ENCODE data around the gene BAHCC1. TPM values are rescaled to one million over a fixed set of nuclear protein-coding genes. Genes with fewer than 3 reads are reported as not detected.

The BAHCC1 gene
- total and polyA plus RNA-seq, 9 of the 15 experiments (the other 6 are each of a cell fraction or from before 2014, with no cell fraction given) = 0.14 to 26.9 (median 5.0) TPM

GRCh38 chr17:81476097-81476496 is 80.8 kb downstream of the BAHCC1 start:
- DNase-seq (ENCODE audit: extremely low read depth in 1 of 4, low spot score in 3 of 4) = no peak
- ATAC-seq = no peak
- Histone ChIP-seq H3K79me2 (ENCODE audit: control insufficient read depth, insufficient read depth, low read length) (no peaks in the 10 kb centered on the region; the same call in 2 of the 3 replicates), H3K27ac (ENCODE audit: extremely low read depth, low read depth, low read length) (no peak overlapping the region), H3K9ac (ENCODE audit: insufficient read depth in 1 of 2, low read depth in 2 of 2, low read length in 2 of 2) (peak overlapping the region in 1 of 2 experiments; percentile 75; a peak in 1 of 4 replicates), H3K4me3 (no peak overlapping the region), H2AFZ (ENCODE audit: low read depth, low read length) (no peak overlapping the region), H3K4me2 (ENCODE audit: insufficient read depth, low read length) (no peak overlapping the region), H3K9me1 (ENCODE audit: control insufficient read depth, insufficient read depth, low read length) (no peaks in the 10 kb centered on the region), H3K9me3 (replicated peaks; ENCODE audit: control insufficient read depth, insufficient read depth, low read depth, low read length) (no peaks in the 10 kb centered on the region), H3K36me3 (ENCODE audit: control insufficient read depth, insufficient read depth, low read length) (no peaks in the 10 kb centered on the region), H3K4me1 (replicated peaks in 1 of 2; ENCODE audit: control insufficient read depth in 2 of 2, insufficient read depth in 2 of 2, low read length in 2 of 2) (peaks cover 17 to 55% of the 10 kb centered on the region in 2 experiments), H3K27me3 (ENCODE audit: control insufficient read depth in 2 of 2, insufficient read depth in 2 of 2, low read length in 2 of 2) (no peaks in the 10 kb centered on the region), H4K20me1 (replicated peaks; ENCODE audit: control insufficient read depth, insufficient read depth, low read length) (no peaks in the 10 kb centered on the region)
- TF ChIP-seq MECOM (CRISPR knock-in tag; IDR thresholded peaks at IDR 0.05) = no peak
- TF ChIP-seq, protein P1, sequence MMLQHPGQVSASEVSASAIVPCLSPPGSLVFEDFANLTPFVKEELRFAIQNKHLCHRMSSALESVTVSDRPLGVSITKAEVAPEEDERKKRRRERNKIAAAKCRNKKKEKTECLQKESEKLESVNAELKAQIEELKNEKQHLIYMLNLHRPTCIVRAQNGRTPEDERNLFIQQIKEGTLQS (IDR thresholded peaks at IDR 0.05) = 0 out of 2 replicates have a peak, but pooled peaks have one; percentile 18
- TF ChIP-seq, protein P1 (CRISPR knock-in tag; conservative IDR thresholded peaks at IDR 0.05) = no peak
- CTCF ChIA-PET (ENCODE audit: low intra/inter-chr PET ratio) = no interaction called here
- no peak for FAIRE-seq
- intact Hi-C loops (cut with micrococcal nuclease) = no loop called here
- in situ Hi-C loops (cut with MboI) = no loop called here
- POLR2A ChIA-PET = no interaction called here
- 75% methylated on average over 7 of the region's 7 CpGs for WGBS (ENCODE audit: insufficient coverage, low coverage, missing lambda C conversion rate)
- no TSS peak for BruUV-seq (replicated peaks)

GRCh38 chr17:81476635-81477034 is 81.4 kb downstream of the BAHCC1 start:
- H3K9me1 ChIP-seq (ENCODE audit: control insufficient read depth, insufficient read depth, low read length) = no peaks in the 10 kb centered on the region
- TF ChIP-seq JUNB (CRISPR knock-in tag; conservative IDR thresholded peaks at IDR 0.05) = no peak
- 0 out of 2 replicates have a peak, but pooled peaks have one; percentile 38 for TF ChIP-seq MAX (CRISPR knock-in tag; IDR thresholded peaks at IDR 0.05)
- peak; percentile 86 for TF ChIP-seq HLTF (IDR thresholded peaks at IDR 0.05)
- TF ChIP-seq TCF7L2 (IDR thresholded peaks at IDR 0.05; ENCODE audit: low read depth, low read length) = no peak
- peak; percentile 27 to 56; a peak in 3 of 4 replicates for TF ChIP-seq KDM1A (IDR thresholded peaks at IDR 0.05)
- TF ChIP-seq PTBP1 (IDR thresholded peaks at IDR 0.05; ENCODE audit: low read depth, low read length) = 0 out of 2 replicates have a peak, but pooled peaks have one; percentile 40
- TF ChIP-seq ZNF311 (CRISPR knock-in tag; IDR thresholded peaks at IDR 0.05) = no peak
- no peak for TF ChIP-seq MAZ (CRISPR knock-in tag; conservative IDR thresholded peaks at IDR 0.05 in 1 of 2, IDR thresholded peaks at IDR 0.05 in 1 of 2)
- peak; percentile 80 for TF ChIP-seq BCOR (IDR thresholded peaks at IDR 0.05)
- peak; percentile 76; the same call in 1 of the 2 replicates for TF ChIP-seq SMARCA5 (IDR thresholded peaks at IDR 0.05)
- no peak for TF ChIP-seq CTBP1 (IDR thresholded peaks at IDR 0.05; ENCODE audit: borderline replicate concordance)
- TF ChIP-seq, protein P2, sequence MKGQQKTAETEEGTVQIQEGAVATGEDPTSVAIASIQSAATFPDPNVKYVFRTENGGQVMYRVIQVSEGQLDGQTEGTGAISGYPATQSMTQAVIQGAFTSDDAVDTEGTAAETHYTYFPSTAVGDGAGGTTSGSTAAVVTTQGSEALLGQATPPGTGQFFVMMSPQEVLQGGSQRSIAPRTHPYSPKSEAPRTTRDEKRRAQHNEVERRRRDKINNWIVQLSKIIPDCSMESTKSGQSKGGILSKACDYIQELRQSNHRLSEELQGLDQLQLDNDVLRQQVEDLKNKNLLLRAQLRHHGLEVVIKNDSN (CRISPR knock-in tag; IDR thresholded peaks at IDR 0.05) = 0 out of 2 replicates have a peak, but pooled peaks have one; percentile 22
- peak; percentile 76 for TF ChIP-seq RBM25 (IDR thresholded peaks at IDR 0.05; ENCODE audit: low read depth, low read length, severe bottlenecking)
- no peak for ATAC-seq
- H3K27ac ChIP-seq (ENCODE audit: extremely low read depth, low read depth, low read length) = no peak overlapping the region
- no peak for DNase-seq (ENCODE audit: extremely low read depth in 1 of 4, low spot score in 3 of 4)
- no peaks in the 10 kb centered on the region; the same call in 2 of the 3 replicates for H3K79me2 ChIP-seq (ENCODE audit: control insufficient read depth, insufficient read depth, low read length)
- no peak overlapping the region for H3K4me2 ChIP-seq (ENCODE audit: insufficient read depth, low read length)
- no peak overlapping the region; a peak in 1 of 4 replicates for H3K9ac ChIP-seq (ENCODE audit: insufficient read depth in 1 of 2, low read depth in 2 of 2, low read length in 2 of 2)
- no TSS peak for BruUV-seq (replicated peaks)
- no peak overlapping the region for H2AFZ ChIP-seq (ENCODE audit: low read depth, low read length)
- POLR2A ChIA-PET = no interaction called here
- no peaks in the 10 kb centered on the region for H4K20me1 ChIP-seq (replicated peaks; ENCODE audit: control insufficient read depth, insufficient read depth, low read length)
- CTCF ChIA-PET (ENCODE audit: low intra/inter-chr PET ratio) = no interaction called here
- no peaks in the 10 kb centered on the region for H3K27me3 ChIP-seq (ENCODE audit: control insufficient read depth in 2 of 2, insufficient read depth in 2 of 2, low read length in 2 of 2)
- intact Hi-C loops (cut with micrococcal nuclease) (no loop called here), in situ Hi-C loops (cut with MboI) (no loop called here)
- no peak for FAIRE-seq
- no peaks in the 10 kb centered on the region for H3K9me3 ChIP-seq (replicated peaks; ENCODE audit: control insufficient read depth, insufficient read depth, low read depth, low read length)
- no peak overlapping the region for H3K4me3 ChIP-seq
- peaks cover 19 to 58% of the 10 kb centered on the region in 2 experiments for H3K4me1 ChIP-seq (replicated peaks in 1 of 2; ENCODE audit: control insufficient read depth in 2 of 2, insufficient read depth in 2 of 2, low read length in 2 of 2)
- WGBS (ENCODE audit: insufficient coverage, low coverage, missing lambda C conversion rate) = 58% methylated on average over 6 of the region's 6 CpGs
- H3K36me3 ChIP-seq (ENCODE audit: control insufficient read depth, insufficient read depth, low read length) = no peaks in the 10 kb centered on the region
